Liver (tissue), 9 donors: ENCODE data around the gene TMEM61. TPM values are rescaled to one million over a fixed set of nuclear protein-coding genes. Genes with fewer than 3 reads are reported as not detected.

Experiments used
- DNase-seq: peaks from one replicate; pipeline ENCODE4 v3.0.0-alpha.2; 2017; ENCODE audit warnings: low spot score
- H3K27ac ChIP-seq, 2 donors: one replicate each; pipeline ENCODE4 v1.7.0; 2013; ENCODE audit warnings: inconsistent platforms in 2 of 2, low read length in 2 of 2, control low read depth in 1 of 2, low read depth in 1 of 2, mild to moderate bottlenecking in 1 of 2
- H3K27me3 ChIP-seq, 4 donors: one replicate each; pipeline versions ENCODE4 v1.6.1 to v1.7.0; 2013; ENCODE audit warnings: low read length in 3 of 4, inconsistent platforms in 1 of 4, mild to moderate bottlenecking in 1 of 4, moderate library complexity in 1 of 4; ENCODE audit not compliant: control insufficient read depth in 4 of 4, insufficient read depth in 4 of 4
- H3K36me3 ChIP-seq, 4 donors: one replicate each; pipeline versions ENCODE4 v1.6.1 to v1.7.0; 2013; ENCODE audit warnings: low read length in 3 of 4, mild to moderate bottlenecking in 3 of 4, low read depth in 1 of 4, moderate library complexity in 1 of 4; ENCODE audit not compliant: control insufficient read depth in 4 of 4, insufficient read depth in 3 of 4
- H3K4me1 ChIP-seq, 4 donors: one replicate each; pipeline versions ENCODE4 v1.6.1 to v1.7.0; 2013; ENCODE audit warnings: low read length in 3 of 4, mild to moderate bottlenecking in 3 of 4, moderate library complexity in 1 of 4; ENCODE audit not compliant: control insufficient read depth in 4 of 4, insufficient read depth in 4 of 4
- H3K4me3 ChIP-seq, 3 donors: one replicate each; pipeline versions ENCODE4 v1.6.1 to v1.7.0; 2013; ENCODE audit warnings: low read length in 3 of 3, control low read depth in 1 of 3, low read depth in 1 of 3, mild to moderate bottlenecking in 1 of 3
- H3K9ac ChIP-seq, 2 donors: one replicate each; pipeline ENCODE4 v1.7.0; 2013; ENCODE audit warnings: low read length in 2 of 2, mild to moderate bottlenecking in 2 of 2, moderate library complexity in 2 of 2, control low read depth in 1 of 2, low read depth in 1 of 2
- H3K9me3 ChIP-seq, 4 donors: one replicate each; pipeline versions ENCODE4 v1.6.1 to v1.7.0; 2013; ENCODE audit warnings: low read length in 3 of 4; ENCODE audit not compliant: control insufficient read depth in 4 of 4
- EGR1 ChIP-seq, 2 donors: IDR thresholded peaks; 2 replicates each; pipeline ENCODE4 v1.6.1; 2016 to 2018; ENCODE audit warnings: antibody characterized with exemption in 2 of 2, low read depth in 2 of 2
- FOXA1 ChIP-seq: IDR thresholded peaks from 2 replicates; pipeline ENCODE4 v1.6.1; 2016; ENCODE audit warnings: antibody characterized with exemption
- FOXA2 ChIP-seq: IDR thresholded peaks from 2 replicates; pipeline ENCODE4 v1.6.1; 2016; ENCODE audit warnings: antibody characterized with exemption
- GABPA ChIP-seq, 2 donors: IDR thresholded peaks in 1 of 2; conservative IDR thresholded peaks in 1 of 2; 2 replicates each; pipeline ENCODE4 v1.6.1; 2016; ENCODE audit warnings: antibody characterized with exemption in 2 of 2, mild to moderate bottlenecking in 1 of 2, moderate library complexity in 1 of 2
- HNF4A ChIP-seq, 2 donors: conservative IDR thresholded peaks; 2 replicates each; pipeline ENCODE4 v1.6.1; 2016; ENCODE audit warnings: antibody characterized with exemption in 2 of 2, mild to moderate bottlenecking in 2 of 2
- HNF4G ChIP-seq: IDR thresholded peaks from 2 replicates; pipeline ENCODE4 v1.6.1; 2016; ENCODE audit warnings: antibody characterized with exemption
- JUND ChIP-seq, 2 donors: IDR thresholded peaks; 2 replicates each; pipeline ENCODE4 v1.6.1; 2016; ENCODE audit warnings: antibody characterized with exemption in 2 of 2
- NR2F2 ChIP-seq: IDR thresholded peaks from 2 replicates; pipeline ENCODE4 v1.6.1; 2016; ENCODE audit warnings: antibody characterized with exemption
- RAD21 ChIP-seq, 2 donors: IDR thresholded peaks; 2 replicates each; pipeline ENCODE4 v1.6.1; 2016; ENCODE audit warnings: antibody characterized with exemption in 2 of 2, mild to moderate bottlenecking in 2 of 2
- RXRA ChIP-seq, 2 donors: IDR thresholded peaks; 2 replicates each; pipeline ENCODE4 v1.6.1; 2017 to 2018; ENCODE audit warnings: antibody characterized with exemption in 2 of 2, mild to moderate bottlenecking in 1 of 2
- SP1 ChIP-seq: IDR thresholded peaks from 2 replicates; pipeline ENCODE4 v1.6.1; 2018; ENCODE audit warnings: antibody characterized with exemption, mild to moderate bottlenecking
- TAF1 ChIP-seq: conservative IDR thresholded peaks from 2 replicates; pipeline ENCODE4 v1.6.1; 2016; ENCODE audit warnings: antibody characterized with exemption, mild to moderate bottlenecking
- YY1 ChIP-seq: IDR thresholded peaks from 2 replicates; pipeline ENCODE4 v1.6.1; 2016; ENCODE audit warnings: antibody characterized with exemption, mild to moderate bottlenecking
- WGBS: extraction: QIAGEN DNeasy Blood & Tissue Kit; methylation state at CpG from one replicate; pipeline ENCODE4 v1.1.7; 2013; 5-methylcytosine and 5-hydroxymethylcytosine counted together
- polyA plus RNA-seq, 2 donors: library from polyadenylated mRNA; stranded (reverse) in 1 of 2; unstranded in 1 of 2; fragments of 200-250 nt in 1 of 2; fragments of >200 nt in 1 of 2; fragmentation: Nextera tagmentation in 1 of 2; extraction: Ambion mirVana in 1 of 2; gene quantifications; one replicate each; pipeline versions ENCODE4 v1.2.1 to v1.2.3, GENCODE V29; 2013 to 2015
- total RNA-seq, 2 donors: library from RNA; depleted of rRNA; stranded (reverse); fragments of >200 nt; gene quantifications; one replicate each; pipeline ENCODE4 v1.2.3, GENCODE V29; 2014
- TF ChIP-seq, protein P1 (sequence below): IDR thresholded peaks from 2 replicates; pipeline ENCODE4 v1.6.1; 2016; ENCODE audit warnings: antibody characterized with exemption
- TF ChIP-seq, protein P2 (sequence below): IDR thresholded peaks from 2 replicates; pipeline ENCODE4 v1.6.1; 2016; ENCODE audit warnings: antibody characterized with exemption
- TF ChIP-seq, protein P3 (sequence below): IDR thresholded peaks from 2 replicates; pipeline ENCODE4 v1.6.1; 2016; ENCODE audit warnings: antibody characterized with exemption
- TF ChIP-seq, protein P4 (sequence below): IDR thresholded peaks from 2 replicates; pipeline ENCODE4 v1.6.1; 2016; ENCODE audit warnings: antibody characterized with exemption, mild to moderate bottlenecking
- donor health status: healthy.
- donor health status: healthy.
- donor health status: healthy.
- donor health status: healthy.
- donor health status: healthy.

TMEM61 gene
- total and polyA plus RNA-seq, 4 donors, result not detected

DNA sequence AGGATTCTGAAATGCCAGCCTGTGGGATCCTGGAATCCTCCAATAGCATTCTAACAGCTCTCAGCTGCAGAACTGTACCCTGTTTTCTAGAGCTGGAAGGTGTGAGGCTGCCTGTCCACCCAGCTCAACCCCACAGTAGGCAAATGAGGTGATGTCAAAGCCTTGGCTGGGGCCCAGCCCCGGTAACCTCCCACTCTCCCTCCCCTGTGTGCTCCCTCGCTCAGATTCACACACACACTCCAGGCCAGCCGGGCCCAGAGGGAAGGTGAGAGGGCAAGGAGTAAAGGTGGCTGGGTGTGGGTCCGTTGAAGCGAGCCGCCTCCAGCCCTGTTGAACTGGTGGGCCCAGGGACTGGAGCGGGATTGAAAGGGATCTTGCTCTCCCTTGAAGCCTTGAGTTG, 18.2 kb downstream of the TMEM61 start, which contains the start of gene BSND:
Gene BSND (plus strand): TSS at position 257 of the 400 bp plus-strand sequence. CDS start 254 bp downstream, outside the sequence.
- no peak within 1 kb of the TSS for H3K4me3 ChIP-seq
- TF ChIP-seq, protein P1, sequence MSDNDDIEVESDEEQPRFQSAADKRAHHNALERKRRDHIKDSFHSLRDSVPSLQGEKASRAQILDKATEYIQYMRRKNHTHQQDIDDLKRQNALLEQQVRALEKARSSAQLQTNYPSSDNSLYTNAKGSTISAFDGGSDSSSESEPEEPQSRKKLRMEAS, result no peak
- TF ChIP-seq TAF1 (no peak), SP1 (no peak), RXRA (IDR thresholded peaks at IDR 0.05) (no peak), JUND (IDR thresholded peaks at IDR 0.05) (no peak)
- TF ChIP-seq, protein P2, sequence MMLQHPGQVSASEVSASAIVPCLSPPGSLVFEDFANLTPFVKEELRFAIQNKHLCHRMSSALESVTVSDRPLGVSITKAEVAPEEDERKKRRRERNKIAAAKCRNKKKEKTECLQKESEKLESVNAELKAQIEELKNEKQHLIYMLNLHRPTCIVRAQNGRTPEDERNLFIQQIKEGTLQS, result no peak
- DNase-seq, result peak; percentile 54
- 63% methylated on average over 7 of the region's 7 CpGs for WGBS
- peaks cover 0 to 5% (median 0%) of the 10 kb centered on the region in 4 donors for H3K4me1 ChIP-seq
- H3K27me3 ChIP-seq, result peaks cover 0 to 5% (median 0%) of the 10 kb centered on the region in 4 donors
- no peak within 1 kb of the TSS for H3K27ac ChIP-seq
- H3K9me3 ChIP-seq, result no peaks in the 10 kb centered on the region
- no peak within 1 kb of the TSS for H3K9ac ChIP-seq
- no peaks in the 10 kb centered on the region for H3K36me3 ChIP-seq

DNA sequence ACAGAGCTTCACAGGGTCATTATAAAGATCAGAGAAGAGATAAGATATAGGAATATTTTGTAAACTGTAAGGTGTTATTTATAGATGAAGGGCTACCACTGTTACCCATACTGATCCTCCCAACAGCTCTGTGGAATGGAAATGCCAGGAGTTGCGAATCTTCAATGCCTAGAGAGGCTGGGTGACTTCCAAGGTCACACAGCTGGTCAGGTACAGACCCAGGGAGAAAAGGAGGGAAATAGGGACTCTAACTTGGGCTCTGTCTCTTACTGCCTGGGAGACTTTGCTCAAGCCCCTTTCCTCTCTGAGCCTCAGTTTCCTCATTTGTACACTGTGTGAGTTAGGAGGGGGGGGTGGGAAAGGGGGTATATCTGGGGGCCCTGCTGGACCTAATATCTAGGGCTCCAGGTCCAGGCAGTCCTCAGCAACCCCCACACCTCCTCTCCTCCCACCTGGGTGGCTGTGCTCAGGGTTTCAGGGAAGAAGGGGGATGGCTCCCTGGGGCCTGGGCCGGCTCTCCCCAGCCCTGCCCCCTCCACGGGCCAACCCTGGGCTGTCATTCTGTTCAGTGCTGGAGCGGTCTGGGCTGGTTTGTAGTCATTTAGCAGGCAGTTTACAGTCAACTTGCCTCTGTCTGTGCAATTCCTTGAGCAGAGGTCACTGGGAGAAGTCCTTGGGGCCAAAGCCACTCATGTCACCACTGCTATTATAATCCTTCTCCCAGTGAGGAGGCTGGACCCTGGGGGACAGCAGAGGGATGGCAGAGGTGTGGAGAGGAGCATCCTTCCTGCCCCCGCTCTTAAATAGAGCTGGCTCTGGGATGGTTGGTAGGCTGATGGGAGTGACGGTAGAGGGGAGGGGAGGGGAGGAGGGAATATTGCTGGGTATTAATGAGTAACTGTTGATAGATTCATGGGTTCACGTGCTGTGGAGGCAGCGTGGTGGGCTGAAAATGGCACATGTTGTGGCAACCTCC, 20.0 kb downstream of the TMEM61 start:
- H3K27me3 ChIP-seq, result peaks cover 0 to 5% (median 0%) of the 10 kb centered on the region in 4 donors
- 74% methylated on average over 8 of the region's 8 CpGs for WGBS

DNA sequence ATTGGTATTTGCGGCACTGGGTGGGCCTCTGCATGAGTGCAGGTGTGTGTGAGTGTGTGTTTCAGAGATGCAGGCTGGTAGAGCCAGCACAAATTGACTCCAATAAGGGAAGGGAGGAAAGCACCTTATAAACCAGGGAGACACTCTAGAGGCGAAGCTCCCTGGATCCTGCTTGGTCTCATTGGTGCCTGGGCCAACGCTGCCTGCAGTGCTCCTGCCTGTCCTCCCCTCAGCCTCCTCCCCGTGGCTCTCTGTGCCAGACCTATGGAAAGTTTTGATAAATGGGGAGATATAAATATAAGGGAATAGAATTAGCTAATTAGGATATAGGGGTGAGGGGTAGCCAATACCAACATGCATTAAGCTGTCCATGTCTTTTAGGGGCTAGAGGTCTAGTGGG, 20.9 kb downstream of the TMEM61 start:
- Histone ChIP-seq H3K27me3 (peaks cover 0 to 5% (median 0%) of the 10 kb centered on the region in 4 donors), H3K27ac (no peak overlapping the region), H3K4me3 (no peak overlapping the region)
- TF ChIP-seq EGR1 (IDR thresholded peaks at IDR 0.05; ENCODE audit: low read depth in 2 of 2) (no peak), GABPA (IDR thresholded peaks at IDR 0.05 in 1 of 2, conservative IDR thresholded peaks at IDR 0.05 in 1 of 2) (no peak), HNF4G (no peak), YY1 (no peak), JUND (IDR thresholded peaks at IDR 0.05) (no peak), RXRA (IDR thresholded peaks at IDR 0.05) (no peak), FOXA2 (no peak), RAD21 (IDR thresholded peaks at IDR 0.05) (no peak), TAF1 (no peak), FOXA1 (no peak), HNF4A (conservative IDR thresholded peaks at IDR 0.05) (no peak), SP1 (no peak), NR2F2 (no peak)
- TF ChIP-seq, protein P1, result no peak
- TF ChIP-seq, protein P3, sequence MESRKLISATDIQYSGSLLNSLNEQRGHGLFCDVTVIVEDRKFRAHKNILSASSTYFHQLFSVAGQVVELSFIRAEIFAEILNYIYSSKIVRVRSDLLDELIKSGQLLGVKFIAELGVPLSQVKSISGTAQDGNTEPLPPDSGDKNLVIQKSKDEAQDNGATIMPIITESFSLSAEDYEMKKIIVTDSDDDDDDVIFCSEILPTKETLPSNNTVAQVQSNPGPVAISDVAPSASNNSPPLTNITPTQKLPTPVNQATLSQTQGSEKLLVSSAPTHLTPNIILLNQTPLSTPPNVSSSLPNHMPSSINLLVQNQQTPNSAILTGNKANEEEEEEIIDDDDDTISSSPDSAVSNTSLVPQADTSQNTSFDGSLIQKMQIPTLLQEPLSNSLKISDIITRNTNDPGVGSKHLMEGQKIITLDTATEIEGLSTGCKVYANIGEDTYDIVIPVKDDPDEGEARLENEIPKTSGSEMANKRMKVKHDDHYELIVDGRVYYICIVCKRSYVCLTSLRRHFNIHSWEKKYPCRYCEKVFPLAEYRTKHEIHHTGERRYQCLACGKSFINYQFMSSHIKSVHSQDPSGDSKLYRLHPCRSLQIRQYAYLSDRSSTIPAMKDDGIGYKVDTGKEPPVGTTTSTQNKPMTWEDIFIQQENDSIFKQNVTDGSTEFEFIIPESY, result no peak
- TF ChIP-seq, protein P2, result no peak
- TF ChIP-seq, protein P4, sequence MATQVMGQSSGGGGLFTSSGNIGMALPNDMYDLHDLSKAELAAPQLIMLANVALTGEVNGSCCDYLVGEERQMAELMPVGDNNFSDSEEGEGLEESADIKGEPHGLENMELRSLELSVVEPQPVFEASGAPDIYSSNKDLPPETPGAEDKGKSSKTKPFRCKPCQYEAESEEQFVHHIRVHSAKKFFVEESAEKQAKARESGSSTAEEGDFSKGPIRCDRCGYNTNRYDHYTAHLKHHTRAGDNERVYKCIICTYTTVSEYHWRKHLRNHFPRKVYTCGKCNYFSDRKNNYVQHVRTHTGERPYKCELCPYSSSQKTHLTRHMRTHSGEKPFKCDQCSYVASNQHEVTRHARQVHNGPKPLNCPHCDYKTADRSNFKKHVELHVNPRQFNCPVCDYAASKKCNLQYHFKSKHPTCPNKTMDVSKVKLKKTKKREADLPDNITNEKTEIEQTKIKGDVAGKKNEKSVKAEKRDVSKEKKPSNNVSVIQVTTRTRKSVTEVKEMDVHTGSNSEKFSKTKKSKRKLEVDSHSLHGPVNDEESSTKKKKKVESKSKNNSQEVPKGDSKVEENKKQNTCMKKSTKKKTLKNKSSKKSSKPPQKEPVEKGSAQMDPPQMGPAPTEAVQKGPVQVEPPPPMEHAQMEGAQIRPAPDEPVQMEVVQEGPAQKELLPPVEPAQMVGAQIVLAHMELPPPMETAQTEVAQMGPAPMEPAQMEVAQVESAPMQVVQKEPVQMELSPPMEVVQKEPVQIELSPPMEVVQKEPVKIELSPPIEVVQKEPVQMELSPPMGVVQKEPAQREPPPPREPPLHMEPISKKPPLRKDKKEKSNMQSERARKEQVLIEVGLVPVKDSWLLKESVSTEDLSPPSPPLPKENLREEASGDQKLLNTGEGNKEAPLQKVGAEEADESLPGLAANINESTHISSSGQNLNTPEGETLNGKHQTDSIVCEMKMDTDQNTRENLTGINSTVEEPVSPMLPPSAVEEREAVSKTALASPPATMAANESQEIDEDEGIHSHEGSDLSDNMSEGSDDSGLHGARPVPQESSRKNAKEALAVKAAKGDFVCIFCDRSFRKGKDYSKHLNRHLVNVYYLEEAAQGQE, result no peak

More for the DNA sequence above, 20.0 kb downstream of the TMEM61 start:
- Histone ChIP-seq H3K9me3 (no peaks in the 10 kb centered on the region), H3K4me1 (peaks cover 0 to 5% (median 0%) of the 10 kb centered on the region in 4 donors), H3K9ac (no peak overlapping the region), H3K27ac (no peak overlapping the region), H3K4me3 (no peak overlapping the region), H3K36me3 (no peaks in the 10 kb centered on the region)
- no peak for DNase-seq
- TF ChIP-seq EGR1 (IDR thresholded peaks at IDR 0.05; ENCODE audit: low read depth in 2 of 2), result no peak

More for the DNA sequence above, 20.9 kb downstream of the TMEM61 start:
- Histone ChIP-seq H3K36me3 (no peaks in the 10 kb centered on the region), H3K9ac (no peak overlapping the region), H3K4me1 (peaks cover 0 to 5% (median 0%) of the 10 kb centered on the region in 4 donors), H3K9me3 (no peaks in the 10 kb centered on the region)
- DNase-seq, result no peak
- 96% methylated on average over 4 of the region's 4 CpGs for WGBS
